HepG2 (cell line): Measurements from ENCODE around the gene UNC5CL. TPM values are rescaled to one million over a fixed set of nuclear protein-coding genes. Genes with fewer than 3 reads are reported as not detected.

ENCODE experiments used
- ATAC-seq: fragments of 200-7000 bp; cut with Tn5 transposase; 3 replicates; pipeline ENCODE4 v1.9.1; 2020; ENCODE audit warnings: mild to moderate bottlenecking, moderate library complexity
- BruUV-seq: library from RNA; stranded (reverse); fragments of 400-500 nt; replicated peaks from 2 replicates; lab custom pipeline; 2021; lab: Mats Ljungman, UMichigan
- CTCF ChIA-PET: fragments of 300-600 bp; formaldehyde crosslinking; extraction: SDS; loops from one replicate; lab custom pipeline; 2021; ENCODE audit warnings: low total read pairs, inconsistent platforms, low intra/inter-chr PET ratio; lab: Yijun Ruan, JAX
- POLR2A ChIA-PET: fragments of 350-600 bp; sonication (Branson Sonifier 250); formaldehyde crosslinking; loops from one replicate; lab custom pipeline; 2020; ENCODE audit warnings: antibody characterized with exemption, inconsistent platforms; lab: Yijun Ruan, JAX
- DNase-seq: peaks from one replicate; pipeline ENCODE4 v3.0.0-alpha.2; 2015; ENCODE audit warnings: low spot score
- FAIRE-seq: peaks from 3 replicates; lab custom pipeline; 2011; peaks lifted over from hg19 to GRCh38; lab: Jason Lieb, UNC
- H2AFZ ChIP-seq: one replicate; pipeline ENCODE4 v1.6.1; 2011; ENCODE audit warnings: low read length, inconsistent platforms
- H3K27ac ChIP-seq: fragments of 300-600 bp; 3 replicates; pipeline ENCODE4 v1.8.0; 2011; ENCODE audit warnings: mixed run types, mild to moderate bottlenecking, mixed read lengths, low read length, inconsistent platforms; ENCODE audit not compliant: insufficient read depth; ENCODE audit errors: extremely low read length
- H3K27me3 ChIP-seq, 2 experiments: fragments of 200-600 bp in 1 of 2; 2 replicates in 1 of 2; 3 replicates in 1 of 2; pipeline versions ENCODE4 v1.6.0 to v1.8.0; 2011; ENCODE audit warnings: low read length in 2 of 2, mild to moderate bottlenecking in 2 of 2, moderate library complexity in 2 of 2, inconsistent platforms in 1 of 2; ENCODE audit not compliant: insufficient read depth in 2 of 2, control insufficient read depth in 1 of 2
- H3K36me3 ChIP-seq, 2 experiments: fragments of 200-600 bp in 1 of 2; replicated peaks in 1 of 2; 2 replicates in 1 of 2; 3 replicates in 1 of 2; pipeline versions ENCODE4 v1.5.1 to v1.8.0; 2011; ENCODE audit warnings: low read length in 2 of 2, inconsistent platforms in 1 of 2; ENCODE audit not compliant: insufficient read depth in 2 of 2, control insufficient read depth in 1 of 2
- H3K4me1 ChIP-seq: 2 replicates; pipeline ENCODE4 v1.5.1; 2012; ENCODE audit warnings: low read length, inconsistent platforms; ENCODE audit not compliant: insufficient read depth
- H3K4me2 ChIP-seq: 2 replicates; pipeline ENCODE4 v1.6.0; 2011; ENCODE audit warnings: low read depth, low read length, inconsistent platforms
- H3K4me3 ChIP-seq, 3 experiments: fragments of 200-600 bp in 1 of 3; sonication (generic), shearing (Covaris generic) in 1 of 3; replicated peaks in 1 of 3; 2 replicates each; pipeline ENCODE4 v1.5.1; 2011 to 2016; ENCODE audit warnings: low read length in 3 of 3, inconsistent platforms in 2 of 3, low read depth in 2 of 3, mild to moderate bottlenecking in 2 of 3, control low read depth in 1 of 3, mixed read lengths in 1 of 3; ENCODE audit not compliant: insufficient read depth in 1 of 3
- H3K79me2 ChIP-seq: one replicate; pipeline ENCODE4 v1.6.1; 2011; ENCODE audit warnings: low read length, inconsistent platforms; ENCODE audit not compliant: insufficient read depth
- H3K9ac ChIP-seq: 2 replicates; pipeline ENCODE4 v1.6.0; 2011; ENCODE audit warnings: mild to moderate bottlenecking, low read depth, low read length, inconsistent platforms; ENCODE audit not compliant: insufficient read depth
- H3K9me3 ChIP-seq: 2 replicates; pipeline ENCODE4 v1.5.1; 2012; ENCODE audit warnings: mild to moderate bottlenecking, low read length
- H4K20me1 ChIP-seq: 2 replicates; pipeline ENCODE4 v1.6.0; 2011; ENCODE audit warnings: inconsistent platforms, mild to moderate bottlenecking, low read length, moderate library complexity; ENCODE audit not compliant: insufficient read depth
- ARNT ChIP-seq: fragments of 450-650 bp; IDR thresholded peaks from 2 replicates; pipeline ENCODE4 v1.6.1; 2017
- ELF4 ChIP-seq: sonication (generic); formaldehyde crosslinking; IDR thresholded peaks from 2 replicates; pipeline ENCODE4 v1.5.0; 2020; ENCODE audit warnings: missing genetic modification reagents, mild to moderate bottlenecking, moderate library complexity, borderline replicate concordance
- KDM5A ChIP-seq: fragments of 200-600 bp; sonication (generic); IDR thresholded peaks from 2 replicates; pipeline ENCODE4 v1.7.0; 2018; ENCODE audit warnings: antibody characterized with exemption, mild to moderate bottlenecking, low read length, borderline replicate concordance
- RORA ChIP-seq: sonication (generic); formaldehyde crosslinking; IDR thresholded peaks from 2 replicates; pipeline ENCODE4 v1.5.0; 2020; ENCODE audit warnings: mild to moderate bottlenecking, missing genetic modification reagents, moderate library complexity
- SAP130 ChIP-seq: IDR thresholded peaks from 2 replicates; pipeline ENCODE4 v1.6.1; 2016; ENCODE audit warnings: low read depth
- ZBTB10 ChIP-seq: sonication (generic); formaldehyde crosslinking; IDR thresholded peaks from 2 replicates; pipeline ENCODE4 v1.4.0; 2020; ENCODE audit warnings: missing genetic modification reagents, borderline replicate concordance
- ZHX1 ChIP-seq: sonication (generic); formaldehyde crosslinking; IDR thresholded peaks from 2 replicates; pipeline ENCODE4 v1.8.1; 2022; ENCODE audit warnings: low read depth, mild to moderate bottlenecking, missing genetic modification reagents
- WGBS: methylation state at CpG from one replicate; pipeline ENCODE4 v1.1.6; 2017; ENCODE audit warnings: low lambda C conversion rate; 5-methylcytosine and 5-hydroxymethylcytosine counted together
- in situ Hi-C: cut with HindIII; loops from 2 replicates; pipeline ENCODE4 v1.10.0; 2017; ENCODE audit warnings: low pct_unique_long_range_greater_than_20kb; ENCODE audit not compliant: extremely low pct_ligation_motif_present
- intact Hi-C: fragments of 100-400 bp; cut with micrococcal nuclease; formaldehyde crosslinking; loops from one replicate; pipeline ENCODE4 v1.10.0; 2022; ENCODE audit not compliant: unreplicated experiment
- polyA plus RNA-seq, 8 experiments: library from polyadenylated mRNA; depleted of rRNA in 3 of 8; stranded (reverse) in 7 of 8; unstranded in 1 of 8; fragments of >200 nt; fragmentation: Illumina TruSeq in 4 of 8; extraction: Trizol in 4 of 8; gene quantifications; 2 replicates each; pipeline versions ENCODE4 v1.2.1 to v1.2.3, GENCODE V29; 2011 to 2016; ENCODE audit warnings: low read depth in 4 of 8, missing spikeins in 1 of 8, mixed read lengths in 1 of 8; ENCODE audit not compliant: insufficient read depth in 1 of 8
- total RNA-seq, 5 experiments: library from RNA; depleted of rRNA; stranded (reverse); fragments of >200 nt; fragmentation: Illumina TruSeq; extraction: Trizol; gene quantifications; 2 replicates each; pipeline ENCODE4 v1.2.3, GENCODE V29; 2016; ENCODE audit warnings: low read depth in 1 of 5
- TF ChIP-seq, protein P1 (sequence below): sonication (generic); formaldehyde crosslinking; IDR thresholded peaks from 2 replicates; pipeline ENCODE4 v1.4.0; 2020; ENCODE audit warnings: mild to moderate bottlenecking, missing genetic modification reagents
- TF ChIP-seq, protein P2 (sequence below): IDR thresholded peaks from 2 replicates; pipeline ENCODE4 v1.6.1; 2016; ENCODE audit warnings: missing genetic modification reagents, missing compliant biosample characterization

The UNC5CL gene
- total and polyA plus RNA-seq, 2 of the 13 experiments (the other 11 are each of a cell fraction or from before 2014, with no cell fraction given) = 2.4 to 2.5 TPM

DNA sequence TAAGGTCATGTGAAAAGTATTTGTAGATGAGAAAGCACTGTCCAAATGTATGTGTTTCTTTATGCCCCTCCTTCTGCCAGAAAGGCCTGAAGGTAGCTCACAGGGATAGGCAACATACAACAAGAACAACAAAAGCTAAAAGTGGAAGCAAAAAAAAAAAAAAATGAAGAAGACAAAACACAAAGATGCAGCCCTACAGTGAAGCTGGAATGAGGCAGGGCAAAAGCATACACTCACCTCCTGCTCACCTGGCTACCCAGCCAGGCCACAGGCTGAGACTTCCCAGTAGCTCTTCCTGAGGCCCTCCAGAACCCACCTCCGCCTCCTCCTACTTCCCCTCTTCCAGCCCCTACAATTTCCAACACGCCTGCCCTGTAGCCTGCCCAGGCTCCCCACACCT, 2.4 kb downstream of the UNC5CL start (continued):
- no peak for TF ChIP-seq ZBTB10 (CRISPR knock-in tag)
- TF ChIP-seq SAP130 (CRISPR knock-in tag) = no peak

GRCh38 chr6:41036186-41036585, 2.8 kb downstream of the UNC5CL start:
- Histone ChIP-seq H4K20me1 (no peaks in the 10 kb centered on the region), H3K9me3 (no peaks in the 10 kb centered on the region), H3K9ac (no peak overlapping the region), H3K4me2 (no peak overlapping the region), H3K79me2 (no peaks in the 10 kb centered on the region), H3K4me3 (no peak overlapping the region), H3K4me1 (peaks cover 61% of the 10 kb centered on the region), H3K27ac (no peak overlapping the region), H3K36me3 (peaks cover 0 to 1% of the 10 kb centered on the region in 2 experiments; a peak in 1 of 5 replicates), H2AFZ (no peak overlapping the region), H3K27me3 (no peaks in the 10 kb centered on the region)
- no TSS peak for BruUV-seq
- TF ChIP-seq ZHX1 (CRISPR knock-in tag) = no peak
- TF ChIP-seq ELF4 (CRISPR knock-in tag) = no peak
- TF ChIP-seq, protein P1, sequence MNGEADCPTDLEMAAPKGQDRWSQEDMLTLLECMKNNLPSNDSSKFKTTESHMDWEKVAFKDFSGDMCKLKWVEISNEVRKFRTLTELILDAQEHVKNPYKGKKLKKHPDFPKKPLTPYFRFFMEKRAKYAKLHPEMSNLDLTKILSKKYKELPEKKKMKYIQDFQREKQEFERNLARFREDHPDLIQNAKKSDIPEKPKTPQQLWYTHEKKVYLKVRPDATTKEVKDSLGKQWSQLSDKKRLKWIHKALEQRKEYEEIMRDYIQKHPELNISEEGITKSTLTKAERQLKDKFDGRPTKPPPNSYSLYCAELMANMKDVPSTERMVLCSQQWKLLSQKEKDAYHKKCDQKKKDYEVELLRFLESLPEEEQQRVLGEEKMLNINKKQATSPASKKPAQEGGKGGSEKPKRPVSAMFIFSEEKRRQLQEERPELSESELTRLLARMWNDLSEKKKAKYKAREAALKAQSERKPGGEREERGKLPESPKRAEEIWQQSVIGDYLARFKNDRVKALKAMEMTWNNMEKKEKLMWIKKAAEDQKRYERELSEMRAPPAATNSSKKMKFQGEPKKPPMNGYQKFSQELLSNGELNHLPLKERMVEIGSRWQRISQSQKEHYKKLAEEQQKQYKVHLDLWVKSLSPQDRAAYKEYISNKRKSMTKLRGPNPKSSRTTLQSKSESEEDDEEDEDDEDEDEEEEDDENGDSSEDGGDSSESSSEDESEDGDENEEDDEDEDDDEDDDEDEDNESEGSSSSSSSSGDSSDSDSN (CRISPR knock-in tag) = no peak
- no peak for TF ChIP-seq RORA (CRISPR knock-in tag)
- TF ChIP-seq, protein P2, sequence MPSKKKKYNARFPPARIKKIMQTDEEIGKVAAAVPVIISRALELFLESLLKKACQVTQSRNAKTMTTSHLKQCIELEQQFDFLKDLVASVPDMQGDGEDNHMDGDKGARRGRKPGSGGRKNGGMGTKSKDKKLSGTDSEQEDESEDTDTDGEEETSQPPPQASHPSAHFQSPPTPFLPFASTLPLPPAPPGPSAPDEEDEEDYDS (CRISPR knock-in tag) = no peak
- TF ChIP-seq ARNT = no peak
- no peak for TF ChIP-seq SAP130 (CRISPR knock-in tag)
- TF ChIP-seq KDM5A = no peak
- CTCF ChIA-PET = no interaction called here
- WGBS = 65% methylated on average over 3 of the region's 3 CpGs
- intact Hi-C loops = no loop called here
- DNase-seq (no peak), ATAC-seq (no peak), FAIRE-seq (no peak)
- in situ Hi-C loops = loop anchor here (25.0 kb wide), 1 partner anchor 699 kb away; no protein-coding TSS in a partner anchor
- POLR2A ChIA-PET = interaction anchor here (1.8 to 2.3 kb wide), 2 partner anchors 28 to 36 kb away, joined by 10 read pairs; partner anchors contain the start of genes NFYA and OARD1
